Measurements from ENCODE around the gene CDC42SE1. TPM values are rescaled to one million over a fixed set of nuclear protein-coding genes. Genes with fewer than 3 reads are reported as not detected.

Gene CDC42SE1
- total and polyA plus RNA-seq, 9 of the 15 experiments (the other 6 are each of a cell fraction or from before 2014, with no cell fraction given): 78.1 to 189 (median 114) TPM

DNA sequence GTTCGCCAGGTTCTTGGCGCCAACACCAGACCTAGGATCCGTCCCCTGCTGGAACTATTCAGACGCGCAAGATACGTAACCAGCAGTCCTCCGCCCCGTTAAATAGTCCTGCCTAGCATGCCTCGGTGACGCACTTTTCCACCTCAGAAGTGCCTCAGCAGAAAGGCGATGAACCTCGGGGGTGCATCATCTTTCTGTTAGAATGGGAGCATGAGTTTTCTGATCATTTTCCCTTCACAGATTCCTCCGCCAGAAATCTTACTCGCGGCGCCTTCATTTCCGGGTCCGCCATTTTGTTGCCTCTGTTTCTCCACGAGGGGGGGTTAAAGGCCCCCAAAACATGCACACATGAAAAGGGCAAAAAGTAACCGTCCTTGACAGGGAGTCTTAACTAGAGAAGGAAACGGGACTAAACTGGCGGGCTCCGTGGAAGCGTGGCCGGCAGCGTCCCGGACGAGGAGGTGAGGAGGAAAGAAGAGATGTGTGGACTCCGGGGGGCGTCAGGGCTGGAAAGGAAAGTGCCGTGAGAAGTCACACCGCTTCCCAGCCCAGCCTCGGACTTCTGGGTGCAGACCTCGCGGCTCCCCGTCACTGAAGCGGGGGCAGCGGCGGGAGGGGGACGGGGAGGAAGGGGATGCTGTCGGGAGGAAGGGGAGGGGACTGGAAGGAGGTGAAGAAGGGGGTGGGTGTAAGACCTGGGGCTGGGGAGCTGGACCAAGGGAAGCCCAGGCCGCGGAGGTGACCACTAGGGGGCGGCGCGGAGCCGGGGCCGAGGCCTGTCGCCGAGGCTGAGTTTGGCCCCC is 11.3 kb upstream of the CDC42SE1 start, which contains the start of gene GABPB2 (continued):
- TF ChIP-seq MIER1 (IDR thresholded peaks at IDR 0.05; ENCODE audit: low read depth) (0 out of 2 replicates have a peak, but pooled peaks have one; percentile 19), ZNF436 (CRISPR knock-in tag; IDR thresholded peaks at IDR 0.05) (no peak), PML (IDR thresholded peaks at IDR 0.05; ENCODE audit: low read length) (peak; percentile 75), LEF1 (IDR thresholded peaks at IDR 0.05) (peak; percentile 56), ZNF707 (CRISPR knock-in tag; conservative IDR thresholded peaks at IDR 0.05) (no peak), TSC22D4 (tag; IDR thresholded peaks at IDR 0.05) (no peak), TBL1XR1 (IDR thresholded peaks at IDR 0.05; ENCODE audit: low read length in 2 of 2) (peak; percentile 12 to 66; a peak in 2 of 4 replicates), ZNF384 (IDR thresholded peaks at IDR 0.05; ENCODE audit: low read depth, low read length) (no peak), ZFX (CRISPR knock-in tag; IDR thresholded peaks at IDR 0.05) (peak; percentile 54), RAD21 (CRISPR knock-in tag; conservative IDR thresholded peaks at IDR 0.05 in 1 of 2, IDR thresholded peaks at IDR 0.05 in 1 of 2) (peak; percentile 48), MTA3 (IDR thresholded peaks at IDR 0.05; ENCODE audit: borderline replicate concordance) (peak; percentile 96), SAP30 (IDR thresholded peaks at IDR 0.05; ENCODE audit: borderline replicate concordance, insufficient read depth, low read depth, low read length, poor library complexity, severe bottlenecking) (peak; percentile 19), PRMT5 (CRISPR knock-in tag; IDR thresholded peaks at IDR 0.05) (no peak), CEBPG (CRISPR knock-in tag; IDR thresholded peaks at IDR 0.05) (0 out of 2 replicates have a peak, but pooled peaks have one; percentile 56), CEBPG (tag; conservative IDR thresholded peaks at IDR 0.05 in 1 of 2, IDR thresholded peaks at IDR 0.05 in 1 of 2) (peak in 1 of 2 experiments; percentile 45; a peak in 1 of 4 replicates), CC2D1A (IDR thresholded peaks at IDR 0.05) (peak; percentile 87; the same call in 1 of the 2 replicates), MEIS2 (IDR thresholded peaks at IDR 0.05; ENCODE audit: partially characterized antibody) (peak; percentile 31), JUN (IDR thresholded peaks at IDR 0.05; ENCODE audit: borderline replicate concordance, low read depth, low read length) (peak; percentile 11; the same call in 1 of the 2 replicates), JUN (CRISPR knock-in tag; IDR thresholded peaks at IDR 0.05; ENCODE audit: borderline replicate concordance) (peak; percentile 82; the same call in 1 of the 2 replicates), ELF4 (CRISPR knock-in tag; IDR thresholded peaks at IDR 0.05) (peak; percentile 97)
- TF ChIP-seq, protein P1, sequence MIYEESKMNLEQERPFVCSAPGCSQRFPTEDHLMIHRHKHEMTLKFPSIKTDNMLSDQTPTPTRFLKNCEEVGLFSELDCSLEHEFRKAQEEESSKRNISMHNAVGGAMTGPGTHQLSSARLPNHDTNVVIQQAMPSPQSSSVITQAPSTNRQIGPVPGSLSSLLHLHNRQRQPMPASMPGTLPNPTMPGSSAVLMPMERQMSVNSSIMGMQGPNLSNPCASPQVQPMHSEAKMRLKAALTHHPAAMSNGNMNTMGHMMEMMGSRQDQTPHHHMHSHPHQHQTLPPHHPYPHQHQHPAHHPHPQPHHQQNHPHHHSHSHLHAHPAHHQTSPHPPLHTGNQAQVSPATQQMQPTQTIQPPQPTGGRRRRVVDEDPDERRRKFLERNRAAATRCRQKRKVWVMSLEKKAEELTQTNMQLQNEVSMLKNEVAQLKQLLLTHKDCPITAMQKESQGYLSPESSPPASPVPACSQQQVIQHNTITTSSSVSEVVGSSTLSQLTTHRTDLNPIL (CRISPR knock-in tag; IDR thresholded peaks at IDR 0.05): no peak
- TF ChIP-seq, protein P2, sequence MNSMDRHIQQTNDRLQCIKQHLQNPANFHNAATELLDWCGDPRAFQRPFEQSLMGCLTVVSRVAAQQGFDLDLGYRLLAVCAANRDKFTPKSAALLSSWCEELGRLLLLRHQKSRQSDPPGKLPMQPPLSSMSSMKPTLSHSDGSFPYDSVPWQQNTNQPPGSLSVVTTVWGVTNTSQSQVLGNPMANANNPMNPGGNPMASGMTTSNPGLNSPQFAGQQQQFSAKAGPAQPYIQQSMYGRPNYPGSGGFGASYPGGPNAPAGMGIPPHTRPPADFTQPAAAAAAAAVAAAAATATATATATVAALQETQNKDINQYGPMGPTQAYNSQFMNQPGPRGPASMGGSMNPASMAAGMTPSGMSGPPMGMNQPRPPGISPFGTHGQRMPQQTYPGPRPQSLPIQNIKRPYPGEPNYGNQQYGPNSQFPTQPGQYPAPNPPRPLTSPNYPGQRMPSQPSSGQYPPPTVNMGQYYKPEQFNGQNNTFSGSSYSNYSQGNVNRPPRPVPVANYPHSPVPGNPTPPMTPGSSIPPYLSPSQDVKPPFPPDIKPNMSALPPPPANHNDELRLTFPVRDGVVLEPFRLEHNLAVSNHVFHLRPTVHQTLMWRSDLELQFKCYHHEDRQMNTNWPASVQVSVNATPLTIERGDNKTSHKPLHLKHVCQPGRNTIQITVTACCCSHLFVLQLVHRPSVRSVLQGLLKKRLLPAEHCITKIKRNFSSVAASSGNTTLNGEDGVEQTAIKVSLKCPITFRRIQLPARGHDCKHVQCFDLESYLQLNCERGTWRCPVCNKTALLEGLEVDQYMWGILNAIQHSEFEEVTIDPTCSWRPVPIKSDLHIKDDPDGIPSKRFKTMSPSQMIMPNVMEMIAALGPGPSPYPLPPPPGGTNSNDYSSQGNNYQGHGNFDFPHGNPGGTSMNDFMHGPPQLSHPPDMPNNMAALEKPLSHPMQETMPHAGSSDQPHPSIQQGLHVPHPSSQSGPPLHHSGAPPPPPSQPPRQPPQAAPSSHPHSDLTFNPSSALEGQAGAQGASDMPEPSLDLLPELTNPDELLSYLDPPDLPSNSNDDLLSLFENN (IDR thresholded peaks at IDR 0.05; ENCODE audit: low read depth in 2 of 2, low read length in 2 of 2): peak in 1 of 2 experiments; percentile 71; a peak in 1 of 4 replicates

All from K562 (cell line).